Aorta (tissue), 5 donors: ENCODE results near the gene DERL3. TPM values are rescaled to one million over a fixed set of nuclear protein-coding genes. Genes with fewer than 3 reads are reported as not detected.
A peak's percentile ranks its signal among the peaks of the same experiment; 100 is the strongest.

Source experiments
- ATAC-seq: fragments of 200-7000 bp; cut with Tn5 transposase; one replicate; pipeline ENCODE4 v1.9.1; 2022; ENCODE audit warnings: moderate library complexity; ENCODE audit not compliant: low FRiP score
- DNase-seq, 2 donors: peaks; one replicate each; pipeline ENCODE4 v3.0.0-alpha.2; 2020
- H3K27ac ChIP-seq, 2 donors: one replicate each; pipeline ENCODE4 v1.5.1; 2013; ENCODE audit warnings: low read length in 2 of 2, mild to moderate bottlenecking in 2 of 2, moderate library complexity in 2 of 2, control low read depth in 1 of 2, inconsistent platforms in 1 of 2, low read depth in 1 of 2
- H3K27me3 ChIP-seq, 2 donors: one replicate each; pipeline ENCODE4 v1.6.1; 2013; ENCODE audit warnings: control low read depth in 1 of 2, low read length in 1 of 2, mild to moderate bottlenecking in 1 of 2, moderate library complexity in 1 of 2; ENCODE audit not compliant: insufficient read depth in 2 of 2, control insufficient read depth in 1 of 2
- H3K36me3 ChIP-seq, 2 donors: one replicate each; pipeline ENCODE4 v1.6.1; 2013; ENCODE audit warnings: control low read depth in 1 of 2, low read length in 1 of 2, mild to moderate bottlenecking in 1 of 2; ENCODE audit not compliant: insufficient read depth in 2 of 2, control insufficient read depth in 1 of 2
- H3K4me1 ChIP-seq, 2 donors: one replicate each; pipeline ENCODE4 v1.6.1; 2013; ENCODE audit warnings: low read length in 2 of 2, control low read depth in 1 of 2, mild to moderate bottlenecking in 1 of 2, moderate library complexity in 1 of 2; ENCODE audit not compliant: insufficient read depth in 2 of 2, control insufficient read depth in 1 of 2
- H3K4me3 ChIP-seq, 2 donors: one replicate each; pipeline ENCODE4 v1.5.1; 2013; ENCODE audit warnings: low read length in 2 of 2, control low read depth in 1 of 2, mild to moderate bottlenecking in 1 of 2
- H3K9me3 ChIP-seq: one replicate; pipeline ENCODE4 v1.6.1; 2013; ENCODE audit warnings: mild to moderate bottlenecking, low read length; ENCODE audit not compliant: control insufficient read depth
- WGBS, 2 donors: extraction: QIAGEN DNeasy Blood & Tissue Kit; methylation state at CpG; one replicate each; pipeline ENCODE4 v1.1.7; 2013; 5-methylcytosine and 5-hydroxymethylcytosine counted together
- intact Hi-C, 2 donors: fragments of 100-400 bp; cut with DNase I; formaldehyde crosslinking; loops; one replicate each; pipeline versions ENCODE4 v1.14.2 to v1.15.0; 2022
- polyA plus RNA-seq, 2 donors: library from polyadenylated mRNA; stranded (reverse); fragments of 200-250 nt; gene quantifications; one replicate each; pipeline ENCODE4 v1.2.3, GENCODE V29; 2013
- total RNA-seq, 2 donors: library from RNA; stranded (reverse); fragmentation: NEBNext Ultra II Directional; extraction: Animal tissue kit (Norgen Biotek cat#: 25700); gene quantifications; one replicate each; pipeline ENCODE4 v1.2.1, GENCODE V29; 2021
- donor health status: healthy with polysubstance abuse.
- donor health status: Bipolar disorder and iron deficiency.
- donor health status: DM: no; HTN: no; CAD: no.
- donor health status: DM: no; HTN: no; CAD: no.
- donor health status: DM: yes; HTN: yes; CAD: no.

The DERL3 gene
- total and polyA plus RNA-seq, 4 donors: 1.4 to 6.1 (median 2.9) TPM

- WGBS, 2 donors: 86 to 87% methylated on average over 19 to 20 of the region's 20 CpGs
- H3K4me1 ChIP-seq: no peaks in the 10 kb centered on the region
- H3K27me3 ChIP-seq: no peaks in the 10 kb centered on the region
- ATAC-seq (no peak), DNase-seq (no peak)
- no peaks in the 10 kb centered on the region for H3K36me3 ChIP-seq
- H3K9me3 ChIP-seq: no peaks in the 10 kb centered on the region
- no peak overlapping the region for H3K4me3 ChIP-seq
- H3K27ac ChIP-seq: no peak overlapping the region
- intact Hi-C loops: no loop called here
These were observed 3.1 kb upstream of the DERL3 start for GRCh38 chr22:23841736-23842445.

- no peaks in the 10 kb centered on the region for H3K9me3 ChIP-seq
- no peaks in the 10 kb centered on the region for H3K4me1 ChIP-seq
- H3K27me3 ChIP-seq: no peaks in the 10 kb centered on the region
- H3K27ac ChIP-seq: no peak overlapping the region
- no peak overlapping the region for H3K4me3 ChIP-seq
- H3K36me3 ChIP-seq: no peaks in the 10 kb centered on the region
- no peak for ATAC-seq
- no peak for DNase-seq
- intact Hi-C loops: no loop called here
- 58 to 65% methylated on average over 5 of the region's 5 CpGs for WGBS, 2 donors
These were observed 2.5 kb upstream of the DERL3 start for GRCh38 chr22:23841292-23841691.

- 63 to 70% methylated on average over 7 of the region's 7 CpGs for WGBS, 2 donors
- intact Hi-C loops: no loop called here
- DNase-seq (no peak), ATAC-seq (no peak)
- no peak overlapping the region for H3K4me3 ChIP-seq
- H3K9me3 ChIP-seq: no peaks in the 10 kb centered on the region
- no peak overlapping the region for H3K27ac ChIP-seq
- no peaks in the 10 kb centered on the region for H3K4me1 ChIP-seq
- H3K27me3 ChIP-seq: no peaks in the 10 kb centered on the region
- no peaks in the 10 kb centered on the region for H3K36me3 ChIP-seq
These were observed 1.2 kb upstream of the DERL3 start for GRCh38 chr22:23840026-23840425.

GRCh38 chr22:23837911-23838680 lies 710 bp downstream of the DERL3 start:
- Histone ChIP-seq H3K4me1 (no peaks in the 10 kb centered on the region), H3K36me3 (no peaks in the 10 kb centered on the region), H3K9me3 (no peaks in the 10 kb centered on the region), H3K4me3 (no peak overlapping the region), H3K27ac (no peak overlapping the region), H3K27me3 (no peaks in the 10 kb centered on the region)
- ATAC-seq (no peak), DNase-seq (peak in 1 of 2 donors; percentile 52)
- intact Hi-C loops: loop anchor here in 1 of 2 donors (2.0 kb wide), 1 partner anchor 51 kb away; the partner anchor contains the start of gene SMARCB1
- 46 to 51% methylated on average over 41 of the region's 41 CpGs for WGBS, 2 donors

- Histone ChIP-seq H3K36me3 (no peaks in the 10 kb centered on the region), H3K4me3 (no peak overlapping the region), H3K27ac (no peak overlapping the region), H3K9me3 (no peaks in the 10 kb centered on the region), H3K4me1 (no peaks in the 10 kb centered on the region), H3K27me3 (no peaks in the 10 kb centered on the region)
- DNase-seq (no peak), ATAC-seq (no peak)
- intact Hi-C loops: no loop called here
- 95% methylated on average over 12 of the region's 12 CpGs for WGBS, 2 donors
These were observed 1.3 kb downstream of the DERL3 start for GRCh38 chr22:23837496-23837859.

- DNase-seq (peak in 1 of 2 donors; percentile 36), ATAC-seq (no peak)
- no peak overlapping the region for H3K27ac ChIP-seq
- no peak overlapping the region for H3K4me3 ChIP-seq
- H3K9me3 ChIP-seq: no peaks in the 10 kb centered on the region
- 88 to 91% methylated on average over 12 of the region's 12 CpGs for WGBS, 2 donors
- no peaks in the 10 kb centered on the region for H3K27me3 ChIP-seq
- H3K4me1 ChIP-seq: no peaks in the 10 kb centered on the region
- no peaks in the 10 kb centered on the region for H3K36me3 ChIP-seq
- intact Hi-C loops: no loop called here
These were observed 1.9 kb downstream of the DERL3 start for GRCh38 chr22:23836692-23837495.

- no peak for ATAC-seq
- Histone ChIP-seq H3K4me3 (no peak overlapping the region), H3K27me3 (no peaks in the 10 kb centered on the region), H3K4me1 (no peaks in the 10 kb centered on the region), H3K36me3 (no peaks in the 10 kb centered on the region), H3K27ac (peak overlapping the region in 1 of 2 donors; percentile 8), H3K9me3 (no peaks in the 10 kb centered on the region)
- peak; percentile 30 to 37 for DNase-seq
- intact Hi-C loops: no loop called here
- WGBS, 2 donors: 66 to 71% methylated on average over 5 of the region's 5 CpGs
These were observed 2.5 kb downstream of the DERL3 start for GRCh38 chr22:23836281-23836680.

GRCh38 chr22:23835484-23836144 lies 3.2 kb downstream of the DERL3 start:
- no peaks in the 10 kb centered on the region for H3K27me3 ChIP-seq
- no peaks in the 10 kb centered on the region for H3K36me3 ChIP-seq
- H3K9me3 ChIP-seq: no peaks in the 10 kb centered on the region
- peak overlapping the region in 1 of 2 donors; percentile 37 for H3K27ac ChIP-seq
- 45 to 49% methylated on average over 11 of the region's 11 CpGs for WGBS, 2 donors
- no peak for ATAC-seq
- H3K4me3 ChIP-seq: no peak overlapping the region
- intact Hi-C loops: no loop called here
- DNase-seq: peak; percentile 29 to 67
- no peaks in the 10 kb centered on the region for H3K4me1 ChIP-seq
